ENCODE data around the gene NQO1.
"Not testable (repeated sequence)": the region's sequence is repeated elsewhere in the genome, so short reads cannot be mapped to it uniquely, and the experiment has no call there.

Gene NQO1

GRCh38 chr16:69744363-69745231 is 18.2 kb upstream of the NQO1 start:
- DNase-seq (ENCODE audit: low read depth in 1 of 2, low spot score in 1 of 2): no peak

- no peak for DNase-seq (ENCODE audit: low read depth in 1 of 2, low spot score in 1 of 2)
Observed at GRCh38 chr16:69741951-69742904, 15.9 kb upstream of the NQO1 start.

- no peak for DNase-seq (ENCODE audit: low read depth in 1 of 2, low spot score in 1 of 2)
Observed at GRCh38 chr16:69741519-69741918, 15.2 kb upstream of the NQO1 start.

GRCh38 chr16:69732101-69732500 is 5.7 kb upstream of the NQO1 start:
- DNase-seq (ENCODE audit: low read depth in 1 of 2, low spot score in 1 of 2): no peak

- not testable (repeated sequence) for DNase-seq (ENCODE audit: low read depth in 1 of 2, low spot score in 1 of 2)
Observed at GRCh38 chr16:69731280-69731679, 4.9 kb upstream of the NQO1 start.

GRCh38 chr16:69729030-69729429 is 2.7 kb upstream of the NQO1 start:
- DNase-seq (ENCODE audit: low read depth in 1 of 2, low spot score in 1 of 2): not testable (repeated sequence)

- DNase-seq (ENCODE audit: low read depth in 1 of 2, low spot score in 1 of 2): no peak
Observed at GRCh38 chr16:69727916-69728270, 1.5 kb upstream of the NQO1 start.

- DNase-seq (ENCODE audit: low read depth in 1 of 2, low spot score in 1 of 2): no peak
Observed at GRCh38 chr16:69725480-69726312, 664 bp downstream of the NQO1 start.

- DNase-seq (ENCODE audit: low read depth in 1 of 2, low spot score in 1 of 2): no peak
Observed at GRCh38 chr16:69724981-69725479, 1.3 kb downstream of the NQO1 start.

- no peak for DNase-seq (ENCODE audit: low read depth in 1 of 2, low spot score in 1 of 2)
Observed at GRCh38 chr16:69724414-69724873, 1.9 kb downstream of the NQO1 start.

- DNase-seq (ENCODE audit: low read depth in 1 of 2, low spot score in 1 of 2): no peak
Observed at GRCh38 chr16:69721441-69721957, 4.9 kb downstream of the NQO1 start.

- DNase-seq (ENCODE audit: low read depth in 1 of 2, low spot score in 1 of 2): no peak
Observed at GRCh38 chr16:69720822-69721430, 5.4 kb downstream of the NQO1 start.

GRCh38 chr16:69718111-69718764 is 8.1 kb downstream of the NQO1 start:
- no peak for DNase-seq (ENCODE audit: low read depth in 1 of 2, low spot score in 1 of 2)

- no peak for DNase-seq (ENCODE audit: low read depth in 1 of 2, low spot score in 1 of 2)
Observed at GRCh38 chr16:69717066-69717465, 9.3 kb downstream of the NQO1 start.

GRCh38 chr16:69712914-69713581 is 13.3 kb downstream of the NQO1 start:
- DNase-seq (ENCODE audit: low read depth in 1 of 2, low spot score in 1 of 2): no peak

GRCh38 chr16:69712277-69712676 is 14.1 kb downstream of the NQO1 start:
- no peak for DNase-seq (ENCODE audit: low read depth in 1 of 2, low spot score in 1 of 2)

GRCh38 chr16:69711115-69711740 is 15.1 kb downstream of the NQO1 start:
- DNase-seq (ENCODE audit: low read depth in 1 of 2, low spot score in 1 of 2): no peak

GRCh38 chr16:69709456-69710084 is 16.8 kb downstream of the NQO1 start:
- no peak for DNase-seq (ENCODE audit: low read depth in 1 of 2, low spot score in 1 of 2)
